Astrocyte (in vitro differentiated cells and primary cell): ENCODE results near the gene AGPAT3. TPM values are rescaled to one million over a fixed set of nuclear protein-coding genes. Genes with fewer than 3 reads are reported as not detected.

Experiments
- DNase-seq: peaks from one replicate; pipeline ENCODE4 v3.0.0-alpha.2; 2010; ENCODE audit warnings: low read depth
- FAIRE-seq: peaks from 2 replicates; lab custom pipeline; 2011; peaks lifted over from hg19 to GRCh38; lab: Jason Lieb, UNC
- H2AFZ ChIP-seq: 2 replicates; pipeline ENCODE4 v1.6.0; 2012; ENCODE audit warnings: low read depth, low read length, inconsistent platforms
- H3K27ac ChIP-seq: 2 replicates; pipeline ENCODE4 v1.5.1; 2011; ENCODE audit warnings: low read depth, low read length, inconsistent platforms
- H3K27me3 ChIP-seq: 2 replicates; pipeline ENCODE4 v1.6.0; 2011; ENCODE audit warnings: low read length, inconsistent platforms; ENCODE audit not compliant: insufficient read depth
- H3K36me3 ChIP-seq: 2 replicates; pipeline ENCODE4 v1.5.1; 2011; ENCODE audit warnings: low read length, inconsistent platforms; ENCODE audit not compliant: insufficient read depth
- H3K4me1 ChIP-seq: 2 replicates; pipeline ENCODE4 v1.5.1; 2011; ENCODE audit warnings: low read length, inconsistent platforms; ENCODE audit not compliant: insufficient read depth
- H3K4me2 ChIP-seq: 2 replicates; pipeline ENCODE4 v1.6.0; 2012; ENCODE audit warnings: low read length, inconsistent platforms
- H3K4me3 ChIP-seq: 2 replicates; pipeline ENCODE4 v1.5.1; 2011; ENCODE audit warnings: low read depth, mild to moderate bottlenecking, low read length, inconsistent platforms; ENCODE audit not compliant: insufficient read depth
- H3K79me2 ChIP-seq: 2 replicates; pipeline ENCODE4 v1.6.0; 2012; ENCODE audit warnings: mild to moderate bottlenecking, low read length, inconsistent platforms; ENCODE audit not compliant: insufficient read depth
- H3K9ac ChIP-seq: 2 replicates; pipeline ENCODE4 v1.6.0; 2012; ENCODE audit warnings: mild to moderate bottlenecking, low read length, inconsistent platforms
- H3K9me3 ChIP-seq: 2 replicates; pipeline ENCODE4 v1.5.1; 2012; ENCODE audit warnings: low read depth, mild to moderate bottlenecking, low read length, inconsistent platforms; ENCODE audit not compliant: insufficient read depth
- H4K20me1 ChIP-seq: 2 replicates; pipeline ENCODE4 v1.6.0; 2012; ENCODE audit warnings: low read length, inconsistent platforms; ENCODE audit not compliant: insufficient read depth
- H3K27ac Mint-ChIP-seq: one replicate; pipeline ENCODE4 v1.8.0; 2021; ENCODE audit warnings: mild to moderate bottlenecking, mixed read lengths; ENCODE audit not compliant: unreplicated experiment
- H3K27me3 Mint-ChIP-seq: one replicate; pipeline ENCODE4 v1.8.0; 2021; ENCODE audit warnings: low read depth, mixed read lengths; ENCODE audit not compliant: unreplicated experiment
- H3K36me3 Mint-ChIP-seq: one replicate; pipeline ENCODE4 v1.8.0; 2021; ENCODE audit warnings: low read depth, mixed read lengths; ENCODE audit not compliant: unreplicated experiment
- H3K4me1 Mint-ChIP-seq: one replicate; pipeline ENCODE4 v1.8.0; 2021; ENCODE audit warnings: low read depth, mixed read lengths; ENCODE audit not compliant: unreplicated experiment
- H3K4me3 Mint-ChIP-seq: one replicate; pipeline ENCODE4 v1.8.0; 2021; ENCODE audit warnings: mild to moderate bottlenecking, moderate library complexity, mixed read lengths; ENCODE audit not compliant: unreplicated experiment
- H3K9me3 Mint-ChIP-seq: one replicate; pipeline ENCODE4 v1.8.0; 2021; ENCODE audit warnings: mild to moderate bottlenecking, mixed read lengths; ENCODE audit not compliant: unreplicated experiment
- CTCF ChIP-seq: IDR thresholded peaks from 2 replicates; pipeline ENCODE4 v1.5.1; 2011; ENCODE audit warnings: low read depth, mild to moderate bottlenecking, inconsistent platforms, low read length, moderate library complexity; ENCODE audit not compliant: insufficient read depth
- EZH2 ChIP-seq: IDR thresholded peaks from 2 replicates; pipeline ENCODE4 v1.6.1; 2012; ENCODE audit warnings: mild to moderate bottlenecking, low read length, inconsistent platforms; ENCODE audit not compliant: insufficient read depth
- total RNA-seq: library from RNA; stranded (reverse); gene quantifications from 2 replicates; pipeline ENCODE4 v1.2.1, GENCODE V29; 2021

The AGPAT3 gene
- total RNA-seq, 1 donor from 2014 or later: 34.7 TPM

- Histone ChIP-seq H3K4me3 (no peak overlapping the region), H3K27ac (no peak overlapping the region), H2AFZ (no peak overlapping the region), H3K79me2 (no peaks in the 10 kb centered on the region), H3K4me1 (no peaks in the 10 kb centered on the region), H3K9me3 (peaks cover 2% of the 10 kb centered on the region), H3K9ac (no peak overlapping the region), H4K20me1 (no peaks in the 10 kb centered on the region), H3K27me3 (peaks cover 11% of the 10 kb centered on the region), H3K4me2 (no peak overlapping the region), H3K36me3 (no peaks in the 10 kb centered on the region)
- Mint-ChIP-seq H3K27ac (no peak overlapping the region), H3K9me3 (peaks cover 2% of the 10 kb centered on the region), H3K4me3 (no peak overlapping the region), H3K27me3 (peaks cover 25% of the 10 kb centered on the region), H3K4me1 (no peaks in the 10 kb centered on the region), H3K36me3 (peaks cover 6% of the 10 kb centered on the region)
- TF ChIP-seq EZH2: no peak
- no peak for TF ChIP-seq CTCF
- DNase-seq: no peak
- FAIRE-seq: no peak
Observed at GRCh38 chr21:43835861-43836260, 29.2 kb upstream of the AGPAT3 start.

DNA sequence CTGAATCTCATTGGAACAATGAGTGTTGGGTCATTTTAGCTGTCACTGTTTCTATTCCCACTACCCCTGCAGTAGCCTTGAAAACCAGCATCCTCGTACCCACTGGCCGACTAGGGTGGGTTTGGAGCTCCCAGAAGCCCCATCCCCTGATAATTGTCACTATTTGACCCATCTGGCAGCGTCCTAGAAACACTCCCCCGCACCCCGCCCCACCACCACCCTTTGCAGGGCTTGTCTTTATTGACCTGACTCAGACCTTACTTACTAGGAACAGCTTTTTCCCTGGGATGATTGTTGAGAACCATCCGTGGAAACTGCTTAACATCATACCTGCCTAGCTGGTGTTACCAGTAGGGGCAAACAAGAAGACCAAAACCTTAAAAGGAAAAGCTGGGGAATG is 28.4 kb upstream of the AGPAT3 start:
- Histone ChIP-seq H3K9me3 (peaks cover 2% of the 10 kb centered on the region), H3K4me1 (no peaks in the 10 kb centered on the region), H2AFZ (no peak overlapping the region), H3K36me3 (no peaks in the 10 kb centered on the region), H3K27ac (no peak overlapping the region), H3K79me2 (no peaks in the 10 kb centered on the region), H4K20me1 (no peaks in the 10 kb centered on the region), H3K4me3 (no peak overlapping the region), H3K27me3 (peaks cover 8% of the 10 kb centered on the region), H3K4me2 (no peak overlapping the region), H3K9ac (no peak overlapping the region)
- Mint-ChIP-seq H3K36me3 (peaks cover 6% of the 10 kb centered on the region), H3K4me3 (no peak overlapping the region), H3K4me1 (no peaks in the 10 kb centered on the region), H3K27ac (no peak overlapping the region), H3K27me3 (peaks cover 25% of the 10 kb centered on the region), H3K9me3 (peaks cover 2% of the 10 kb centered on the region)
- no peak for DNase-seq
- no peak for FAIRE-seq
- TF ChIP-seq CTCF (no peak), EZH2 (no peak)

DNA sequence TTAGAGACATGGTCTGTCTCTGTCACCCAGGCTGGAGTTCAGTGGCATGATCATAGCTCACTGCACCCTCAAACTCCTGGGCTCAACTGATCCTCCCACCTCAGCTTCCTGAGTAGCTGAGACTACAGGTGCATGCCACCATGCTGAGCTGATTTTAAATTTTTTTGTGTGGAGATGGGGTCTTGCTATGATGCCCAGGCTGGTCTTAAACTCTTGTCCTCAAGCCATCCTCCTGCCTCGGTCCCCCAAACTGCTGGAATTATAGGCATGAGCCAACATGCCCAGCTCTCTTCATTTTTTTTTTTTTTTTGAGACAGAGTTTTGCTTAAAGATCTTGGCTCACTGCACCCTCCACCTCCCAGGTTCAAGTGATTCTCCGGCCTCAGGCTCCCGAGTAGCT is 24.8 kb upstream of the AGPAT3 start:
- H3K36me3 ChIP-seq: no peaks in the 10 kb centered on the region
- Mint-ChIP-seq H3K36me3 (no peaks in the 10 kb centered on the region), H3K4me3 (no peak overlapping the region), H3K9me3 (no peaks in the 10 kb centered on the region), H3K27me3 (peaks cover 17% of the 10 kb centered on the region), H3K27ac (no peak overlapping the region), H3K4me1 (no peaks in the 10 kb centered on the region)
- TF ChIP-seq CTCF (no peak), EZH2 (no peak)
- H2AFZ ChIP-seq: no peak overlapping the region
- H3K27ac ChIP-seq: no peak overlapping the region
- no peak overlapping the region for H3K4me2 ChIP-seq
- peaks cover 7% of the 10 kb centered on the region for H3K27me3 ChIP-seq
- no peaks in the 10 kb centered on the region for H3K9me3 ChIP-seq
- no peak overlapping the region for H3K4me3 ChIP-seq
- DNase-seq (no peak), FAIRE-seq (no peak)
- H3K79me2 ChIP-seq: no peaks in the 10 kb centered on the region
- no peaks in the 10 kb centered on the region for H4K20me1 ChIP-seq
- no peaks in the 10 kb centered on the region for H3K4me1 ChIP-seq
- no peak overlapping the region for H3K9ac ChIP-seq
